ENCODE data around the gene MEGF10.
"Not testable (repeated sequence)": the region's sequence is repeated elsewhere in the genome, so short reads cannot be mapped to it uniquely, and the experiment has no call there.

Gene MEGF10

DNA sequence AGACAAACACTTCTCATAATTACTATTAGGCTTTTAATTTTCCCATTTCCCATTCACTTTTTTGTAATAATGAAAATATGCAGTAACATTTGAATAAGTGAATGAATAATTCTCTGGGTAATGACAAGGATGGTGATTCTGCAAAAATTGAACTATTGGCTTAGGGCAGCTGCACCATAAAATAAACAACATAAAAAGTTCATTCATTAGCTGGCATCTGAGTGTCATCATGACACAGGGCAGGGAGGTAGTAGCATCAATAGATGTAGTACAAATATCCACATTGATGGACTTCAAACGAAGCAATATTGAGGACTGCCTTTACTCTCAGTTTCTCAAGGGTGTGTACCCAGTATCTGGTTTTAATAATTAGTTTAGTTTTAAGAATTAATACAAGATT lies 4.9 kb downstream of the MEGF10 start:
- Histone ChIP-seq H3K27ac (no peak overlapping the region), H3K36me3 (ENCODE audit: insufficient read depth, low read length) (no peaks in the 10 kb centered on the region), H3K9me3 (ENCODE audit: low read depth, low read length) (no peaks in the 10 kb centered on the region), H3K9ac (ENCODE audit: insufficient read length) (no peak overlapping the region), H3K4me3 (no peak overlapping the region)
- no peak for TF ChIP-seq EZH2 (IDR thresholded peaks at IDR 0.05)
- no peak for DNase-seq (ENCODE audit: low read depth, low spot score)

DNA sequence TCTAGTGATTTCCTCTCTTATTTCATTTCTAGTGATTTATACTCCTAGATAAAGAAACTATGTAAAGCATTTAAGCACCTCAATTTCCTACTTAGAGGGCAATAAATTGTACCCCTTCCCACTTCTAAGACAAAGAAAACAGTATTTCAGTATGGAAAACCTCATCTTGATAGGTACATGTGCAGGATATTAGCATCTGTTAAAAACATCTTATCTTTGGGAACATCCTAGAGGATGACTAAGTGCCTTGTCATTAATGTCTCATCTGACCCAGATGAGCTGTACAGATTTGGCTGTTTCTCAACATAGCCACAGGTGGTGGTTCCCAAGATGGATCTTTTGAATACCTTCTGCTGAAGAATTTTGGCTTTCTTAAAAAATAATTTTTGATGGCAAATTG lies 5.7 kb downstream of the MEGF10 start:
- DNase-seq (ENCODE audit: low read depth, low spot score) = no peak
- no peaks in the 10 kb centered on the region for H3K36me3 ChIP-seq (ENCODE audit: insufficient read depth, low read length)
- H3K27ac ChIP-seq = no peak overlapping the region

DNA sequence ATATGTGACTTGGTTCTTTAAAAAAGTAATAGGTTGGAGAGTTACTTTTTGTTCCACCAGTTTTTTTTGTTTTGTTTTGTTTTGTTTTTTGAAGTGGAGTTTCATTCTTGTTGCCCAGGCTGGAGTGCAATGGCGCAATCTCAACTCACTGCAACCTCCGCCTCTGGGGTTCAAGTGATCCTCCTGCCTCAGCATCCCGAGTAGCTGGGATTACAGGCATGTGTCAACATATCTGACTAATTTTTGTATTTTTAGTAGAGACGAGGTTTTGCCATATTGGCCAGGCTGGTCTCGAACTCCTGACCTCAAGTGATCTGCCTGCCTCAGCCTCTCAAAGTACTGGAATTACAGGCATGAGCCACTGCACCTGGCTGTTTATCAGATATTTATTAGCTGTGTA lies 6.3 kb downstream of the MEGF10 start:
- not testable (repeated sequence) for H3K36me3 ChIP-seq (ENCODE audit: insufficient read depth, low read length); H3K27ac ChIP-seq; H3K9me3 ChIP-seq (ENCODE audit: low read depth, low read length); H3K4me3 ChIP-seq; DNase-seq (ENCODE audit: low read depth, low spot score); H3K9ac ChIP-seq (ENCODE audit: insufficient read length)

More for the DNA sequence above, 5.7 kb downstream of the MEGF10 start:
- TF ChIP-seq POLR2AphosphoS5 (IDR thresholded peaks at IDR 0.05; ENCODE audit: borderline replicate concordance, low read depth, low read length) = no peak
- no peak for TF ChIP-seq FOXP2 (optimal IDR thresholded peaks at IDR 0.05; ENCODE audit: control extremely low read depth, extremely low read length, insufficient read depth)
- no peak for TF ChIP-seq EZH2 (IDR thresholded peaks at IDR 0.05)
- Histone ChIP-seq H3K4me3 (no peak overlapping the region), H3K9me3 (ENCODE audit: low read depth, low read length) (no peaks in the 10 kb centered on the region), H3K9ac (ENCODE audit: insufficient read length) (no peak overlapping the region)

DNA sequence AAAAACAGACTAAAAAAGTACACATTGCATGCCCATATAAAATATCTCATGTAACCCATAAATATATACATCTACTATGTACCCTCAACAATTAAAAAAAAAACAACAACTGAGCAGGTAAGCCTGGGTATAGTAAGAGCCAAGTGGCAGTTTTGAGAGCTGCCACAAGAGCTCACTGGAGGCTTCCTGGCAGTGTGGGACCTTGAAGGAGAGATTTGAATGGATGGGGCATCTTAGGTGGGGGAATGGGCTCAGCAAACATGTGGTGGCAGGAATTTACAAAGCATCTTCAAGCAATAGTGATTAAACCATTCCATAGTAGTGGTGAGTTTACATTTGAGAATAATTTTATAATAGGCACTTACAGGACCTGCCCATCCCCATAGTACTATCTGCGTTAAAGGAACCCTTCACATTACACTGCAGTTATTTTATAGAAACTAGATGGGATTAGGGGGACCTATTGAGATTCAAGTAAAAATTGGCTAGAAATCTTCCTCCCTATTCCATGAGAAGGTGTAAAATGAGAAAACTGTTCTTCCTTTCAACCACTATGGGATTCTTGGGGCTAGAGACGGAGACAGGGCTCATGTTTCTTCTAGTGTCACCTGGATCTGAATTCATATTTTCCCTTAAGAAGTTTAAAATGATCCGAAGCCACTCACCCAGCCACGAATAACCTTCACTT lies 6.9 kb downstream of the MEGF10 start:
- no peak for TF ChIP-seq POLR2AphosphoS5 (IDR thresholded peaks at IDR 0.05; ENCODE audit: borderline replicate concordance, low read depth, low read length)
- TF ChIP-seq FOXP2 (optimal IDR thresholded peaks at IDR 0.05; ENCODE audit: control extremely low read depth, extremely low read length, insufficient read depth) = no peak
- no peak for TF ChIP-seq EZH2 (IDR thresholded peaks at IDR 0.05)
- Histone ChIP-seq H3K4me3 (no peak overlapping the region), H3K36me3 (ENCODE audit: insufficient read depth, low read length) (no peaks in the 10 kb centered on the region), H3K9me3 (ENCODE audit: low read depth, low read length) (no peaks in the 10 kb centered on the region), H3K9ac (ENCODE audit: insufficient read length) (no peak overlapping the region), H3K27ac (no peak overlapping the region)
- DNase-seq (ENCODE audit: low read depth, low spot score) = no peak

DNA sequence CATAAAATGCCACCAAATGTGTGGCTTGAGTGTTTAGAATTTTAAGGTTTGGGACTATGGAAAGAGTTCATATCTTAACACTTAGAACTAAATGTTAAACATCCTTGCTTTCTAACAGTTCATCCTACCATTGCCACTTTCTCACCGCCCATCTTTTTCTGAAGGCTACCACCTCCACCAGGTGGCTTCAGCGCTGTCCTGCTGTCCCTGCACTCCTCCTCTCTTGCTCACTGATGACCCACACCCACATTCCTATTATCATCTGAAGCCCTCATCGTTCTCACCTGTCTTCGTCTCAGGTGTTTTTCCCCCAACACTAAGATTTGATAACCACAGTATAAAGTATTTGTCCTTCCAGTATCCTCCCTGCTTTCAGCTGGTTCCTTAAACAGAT lies 7.4 kb downstream of the MEGF10 start:
- H3K27ac ChIP-seq = no peak overlapping the region

DNA sequence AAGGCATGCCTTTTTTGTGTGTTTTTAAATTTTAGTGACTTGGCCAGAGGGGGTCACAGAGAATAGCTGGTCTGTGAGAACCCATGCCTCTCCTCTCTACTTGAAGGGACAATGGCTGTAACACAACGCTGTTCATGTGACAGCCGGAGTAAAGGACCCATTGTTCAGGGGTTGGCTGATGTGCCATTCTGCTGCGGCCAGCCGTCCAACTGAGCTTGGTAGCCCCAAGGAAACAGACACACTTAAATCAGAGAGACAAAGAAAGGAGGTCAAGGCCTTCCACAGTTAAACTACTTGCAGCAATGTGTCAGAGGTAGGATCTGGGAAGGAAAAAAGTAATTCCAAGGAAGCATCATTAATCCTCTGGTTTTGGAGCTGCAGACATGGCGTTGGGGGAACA lies 8.1 kb downstream of the MEGF10 start:
- no peak for DNase-seq (ENCODE audit: low read depth, low spot score)
- no peak overlapping the region for H3K27ac ChIP-seq
- H3K36me3 ChIP-seq (ENCODE audit: insufficient read depth, low read length) = no peaks in the 10 kb centered on the region
- no peak overlapping the region for H3K9ac ChIP-seq (ENCODE audit: insufficient read length)
- TF ChIP-seq EZH2 (IDR thresholded peaks at IDR 0.05) (no peak), FOXP2 (optimal IDR thresholded peaks at IDR 0.05; ENCODE audit: control extremely low read depth, extremely low read length, insufficient read depth) (no peak), POLR2AphosphoS5 (IDR thresholded peaks at IDR 0.05; ENCODE audit: borderline replicate concordance, low read depth, low read length) (no peak)
- no peak overlapping the region for H3K4me3 ChIP-seq
- no peaks in the 10 kb centered on the region for H3K9me3 ChIP-seq (ENCODE audit: low read depth, low read length)

More for the DNA sequence above, 7.4 kb downstream of the MEGF10 start:
- no peak overlapping the region for H3K9ac ChIP-seq (ENCODE audit: insufficient read length)
- no peak for DNase-seq (ENCODE audit: low read depth, low spot score)
- H3K9me3 ChIP-seq (ENCODE audit: low read depth, low read length) = no peaks in the 10 kb centered on the region
- no peaks in the 10 kb centered on the region for H3K36me3 ChIP-seq (ENCODE audit: insufficient read depth, low read length)
- no peak overlapping the region for H3K4me3 ChIP-seq
- TF ChIP-seq EZH2 (IDR thresholded peaks at IDR 0.05) (no peak), POLR2AphosphoS5 (IDR thresholded peaks at IDR 0.05; ENCODE audit: borderline replicate concordance, low read depth, low read length) (no peak), FOXP2 (optimal IDR thresholded peaks at IDR 0.05; ENCODE audit: control extremely low read depth, extremely low read length, insufficient read depth) (no peak)

DNA sequence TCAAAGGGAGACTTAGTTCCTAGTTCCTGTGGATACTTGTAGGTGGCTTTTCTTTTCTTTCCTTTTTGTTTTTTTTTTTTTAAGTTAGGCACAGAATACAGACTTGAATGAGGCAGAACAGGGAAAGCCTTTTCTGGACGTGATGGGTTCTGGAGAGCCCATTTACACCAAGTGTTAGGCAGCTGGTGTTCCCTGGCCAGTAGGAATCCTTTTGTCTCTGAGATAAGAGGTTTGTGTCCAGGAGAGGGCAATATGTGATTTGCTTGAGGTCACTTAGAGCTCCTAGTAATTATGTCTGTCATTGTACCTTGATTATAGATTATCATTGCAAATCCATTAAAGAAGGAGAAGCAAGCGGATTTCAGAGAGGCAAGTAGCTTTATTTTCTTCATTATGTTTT lies 9.1 kb downstream of the MEGF10 start:
- Histone ChIP-seq H3K9ac (ENCODE audit: insufficient read length) (no peak overlapping the region), H3K9me3 (ENCODE audit: low read depth, low read length) (no peaks in the 10 kb centered on the region), H3K27ac (no peak overlapping the region), H3K36me3 (ENCODE audit: insufficient read depth, low read length) (no peaks in the 10 kb centered on the region), H3K4me3 (no peak overlapping the region)
- TF ChIP-seq FOXP2 (optimal IDR thresholded peaks at IDR 0.05; ENCODE audit: control extremely low read depth, extremely low read length, insufficient read depth) (no peak), EZH2 (IDR thresholded peaks at IDR 0.05) (no peak), POLR2AphosphoS5 (IDR thresholded peaks at IDR 0.05; ENCODE audit: borderline replicate concordance, low read depth, low read length) (no peak)
- DNase-seq (ENCODE audit: low read depth, low spot score) = no peak

DNA sequence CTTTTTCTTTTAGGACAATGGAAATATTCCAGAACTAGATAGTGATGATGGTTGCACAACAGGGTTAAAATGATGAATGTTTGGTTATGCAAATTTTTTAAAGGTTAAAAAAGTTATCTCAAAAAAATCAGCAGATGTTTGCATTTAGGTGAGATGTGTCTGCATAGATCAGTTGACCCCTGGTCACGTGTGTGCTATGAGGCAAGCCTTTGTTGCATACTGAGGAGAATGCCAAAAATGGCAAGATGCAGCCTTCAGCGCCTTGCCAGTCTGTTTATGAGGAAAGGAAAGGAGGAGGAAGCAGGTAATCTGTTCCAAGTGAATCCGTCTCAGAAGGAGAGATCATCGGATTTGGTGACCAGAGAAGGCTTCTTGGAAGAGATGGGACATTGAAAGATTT lies 11.9 kb downstream of the MEGF10 start:
- H3K9me3 ChIP-seq (ENCODE audit: low read depth, low read length) = no peaks in the 10 kb centered on the region
- no peaks in the 10 kb centered on the region for H3K36me3 ChIP-seq (ENCODE audit: insufficient read depth, low read length)
- no peak overlapping the region for H3K27ac ChIP-seq
- no peak for DNase-seq (ENCODE audit: low read depth, low spot score)
- TF ChIP-seq FOXP2 (optimal IDR thresholded peaks at IDR 0.05; ENCODE audit: control extremely low read depth, extremely low read length, insufficient read depth) (no peak), POLR2AphosphoS5 (IDR thresholded peaks at IDR 0.05; ENCODE audit: borderline replicate concordance, low read depth, low read length) (no peak), EZH2 (IDR thresholded peaks at IDR 0.05) (no peak)
- no peak overlapping the region for H3K4me3 ChIP-seq
- no peak overlapping the region for H3K9ac ChIP-seq (ENCODE audit: insufficient read length)

DNA sequence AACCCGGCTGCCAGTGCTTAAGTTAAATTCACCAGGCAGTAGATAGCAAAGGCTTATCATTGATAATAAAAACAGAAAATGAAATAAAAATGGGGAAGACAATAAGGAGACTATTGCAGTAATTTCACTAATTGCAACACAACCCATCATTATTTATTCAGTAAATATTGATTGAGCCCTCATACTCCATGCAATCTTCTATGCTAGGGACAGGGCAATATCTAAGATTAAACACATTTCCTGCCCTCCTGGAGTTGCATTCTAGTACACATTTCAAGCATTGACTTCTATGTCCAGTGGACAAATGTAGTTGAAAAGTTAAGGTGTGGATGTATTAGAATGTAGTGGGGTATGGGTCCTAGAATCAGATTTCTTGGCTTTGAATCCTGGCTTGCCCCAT lies 12.8 kb downstream of the MEGF10 start:
- DNase-seq (ENCODE audit: low read depth, low spot score) = no peak
- Histone ChIP-seq H3K4me3 (no peak overlapping the region), H3K36me3 (ENCODE audit: insufficient read depth, low read length) (no peaks in the 10 kb centered on the region), H3K9ac (ENCODE audit: insufficient read length) (no peak overlapping the region), H3K27ac (no peak overlapping the region), H3K9me3 (ENCODE audit: low read depth, low read length) (no peaks in the 10 kb centered on the region)
- TF ChIP-seq POLR2AphosphoS5 (IDR thresholded peaks at IDR 0.05; ENCODE audit: borderline replicate concordance, low read depth, low read length) = no peak
- TF ChIP-seq EZH2 (IDR thresholded peaks at IDR 0.05) = no peak
- no peak for TF ChIP-seq FOXP2 (optimal IDR thresholded peaks at IDR 0.05; ENCODE audit: control extremely low read depth, extremely low read length, insufficient read depth)

All from SK-N-MC (cell line).